OCI-LY3 (cell line): ENCODE results near the gene NFKB2.

Experiments
- H2AFZ ChIP-seq: fragments of 200-600, 300-600 bp; shearing (Covaris generic); 2 replicates; pipeline ENCODE4 v1.6.0; 2014; ENCODE audit warnings: antibody characterized with exemption, low read depth, low read length
- H3K27ac ChIP-seq: fragments of 200-600, 300-600 bp; sonication (generic); 2 replicates; pipeline ENCODE4 v1.5.1; 2014; ENCODE audit warnings: mild to moderate bottlenecking, low read length, moderate library complexity, mixed read lengths
- H3K27me3 ChIP-seq: fragments of 200-600, 300-600 bp; sonication (generic); 2 replicates; pipeline ENCODE4 v1.6.1; 2014; ENCODE audit warnings: low read depth, low read length, mixed read lengths
- H3K36me3 ChIP-seq: fragments of 200-600, 300-600 bp; sonication (generic); replicated peaks from 2 replicates; pipeline ENCODE3; 2014; ENCODE audit warnings: low read depth, low read length, mixed read lengths
- H3K4me1 ChIP-seq: fragments of 300-600, 200-600 bp; sonication (generic); 2 replicates; pipeline ENCODE4 v1.6.1; 2014; ENCODE audit warnings: low read length, mixed read lengths
- H3K4me2 ChIP-seq: fragments of 200-600, 300-600 bp; sonication (generic); 2 replicates; pipeline ENCODE4 v1.6.1; 2014; ENCODE audit warnings: low read length, mixed read lengths
- H3K4me3 ChIP-seq: fragments of 300-600, 200-600 bp; sonication (generic); 2 replicates; pipeline ENCODE4 v1.5.1; 2014; ENCODE audit warnings: antibody characterized with exemption, mild to moderate bottlenecking, low read length, moderate library complexity
- H3K79me2 ChIP-seq: fragments of 300-600, 200-600 bp; shearing (Covaris generic); 2 replicates; pipeline ENCODE4 v1.6.1; 2014; ENCODE audit warnings: mild to moderate bottlenecking, low read length, mixed read lengths
- H3K9ac ChIP-seq: fragments of 300-600, 200-600 bp; shearing (Covaris generic); 2 replicates; pipeline ENCODE4 v1.6.0; 2014; ENCODE audit warnings: mild to moderate bottlenecking, low read length, moderate library complexity
- H3K9me3 ChIP-seq: fragments of 200-600, 300-600 bp; shearing (Covaris generic); 2 replicates; pipeline ENCODE4 v1.6.1; 2014; ENCODE audit warnings: low read length, mixed read lengths; ENCODE audit not compliant: insufficient read depth
- H4K20me1 ChIP-seq: fragments of 200-600, 300-600 bp; sonication (generic); 2 replicates; pipeline ENCODE4 v1.6.1; 2016; ENCODE audit warnings: low read length, mixed read lengths; ENCODE audit not compliant: insufficient read depth
- EZH2phosphoT487 ChIP-seq: fragments of 200-600 bp; shearing (Covaris generic); IDR thresholded peaks from 2 replicates; pipeline ENCODE4 v1.6.1; 2018; ENCODE audit warnings: antibody characterized with exemption, mixed run types, low read depth
- TF ChIP-seq, protein P1 (sequence below): fragments of 200-600, 300-600 bp; sonication (generic); IDR thresholded peaks from 2 replicates; pipeline ENCODE4 v1.5.1; 2014; ENCODE audit warnings: antibody characterized with exemption, low read length, low read depth

Gene NFKB2

GRCh38 chr10:102406815-102407214 is 11.3 kb downstream of the NFKB2 start:
- Histone ChIP-seq H3K27ac (no peak overlapping the region), H3K27me3 (no peaks in the 10 kb centered on the region), H2AFZ (no peak overlapping the region), H3K4me2 (no peak overlapping the region), H3K4me1 (peaks cover 24% of the 10 kb centered on the region), H3K79me2 (no peaks in the 10 kb centered on the region), H3K9me3 (no peaks in the 10 kb centered on the region), H4K20me1 (no peaks in the 10 kb centered on the region), H3K9ac (no peak overlapping the region), H3K4me3 (no peak overlapping the region), H3K36me3 (no peaks in the 10 kb centered on the region)
- TF ChIP-seq, protein P1, sequence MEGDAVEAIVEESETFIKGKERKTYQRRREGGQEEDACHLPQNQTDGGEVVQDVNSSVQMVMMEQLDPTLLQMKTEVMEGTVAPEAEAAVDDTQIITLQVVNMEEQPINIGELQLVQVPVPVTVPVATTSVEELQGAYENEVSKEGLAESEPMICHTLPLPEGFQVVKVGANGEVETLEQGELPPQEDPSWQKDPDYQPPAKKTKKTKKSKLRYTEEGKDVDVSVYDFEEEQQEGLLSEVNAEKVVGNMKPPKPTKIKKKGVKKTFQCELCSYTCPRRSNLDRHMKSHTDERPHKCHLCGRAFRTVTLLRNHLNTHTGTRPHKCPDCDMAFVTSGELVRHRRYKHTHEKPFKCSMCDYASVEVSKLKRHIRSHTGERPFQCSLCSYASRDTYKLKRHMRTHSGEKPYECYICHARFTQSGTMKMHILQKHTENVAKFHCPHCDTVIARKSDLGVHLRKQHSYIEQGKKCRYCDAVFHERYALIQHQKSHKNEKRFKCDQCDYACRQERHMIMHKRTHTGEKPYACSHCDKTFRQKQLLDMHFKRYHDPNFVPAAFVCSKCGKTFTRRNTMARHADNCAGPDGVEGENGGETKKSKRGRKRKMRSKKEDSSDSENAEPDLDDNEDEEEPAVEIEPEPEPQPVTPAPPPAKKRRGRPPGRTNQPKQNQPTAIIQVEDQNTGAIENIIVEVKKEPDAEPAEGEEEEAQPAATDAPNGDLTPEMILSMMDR: no peak

- TF ChIP-seq, protein P1: no peak
- no peak for TF ChIP-seq EZH2phosphoT487
Measured at GRCh38 chr10:102407425-102408130, 12.1 kb downstream of the NFKB2 start.

DNA sequence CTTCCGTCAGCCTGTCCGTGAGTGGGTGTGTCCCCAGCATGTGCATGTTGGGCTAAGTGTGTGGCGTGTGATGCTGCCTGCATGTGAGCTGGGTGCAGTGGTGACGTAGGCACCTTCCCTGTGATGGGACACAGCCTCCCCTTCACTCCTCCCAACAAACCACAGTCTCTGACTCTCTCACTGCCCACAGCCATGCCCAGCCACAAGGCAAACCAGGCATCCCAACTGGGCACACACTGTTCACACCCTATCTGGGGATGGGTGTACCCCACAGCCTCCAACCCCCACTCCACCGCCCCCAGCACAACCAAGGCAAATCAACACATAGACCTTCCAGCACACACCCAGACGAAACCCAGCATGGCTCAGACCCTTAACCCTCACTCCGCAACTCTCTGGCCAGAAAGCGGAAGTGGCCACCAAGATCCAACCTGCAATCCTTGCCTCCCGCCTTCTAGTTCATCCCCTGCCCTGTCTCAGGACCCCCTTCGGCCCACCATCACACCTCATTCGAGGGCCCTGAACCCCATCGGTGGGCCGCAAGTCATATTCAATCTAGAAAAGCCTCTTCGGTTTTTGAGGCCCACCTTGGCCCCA is 12.7 kb downstream of the NFKB2 start:
- Histone ChIP-seq H4K20me1 (no peaks in the 10 kb centered on the region), H3K79me2 (no peaks in the 10 kb centered on the region), H3K36me3 (no peaks in the 10 kb centered on the region), H3K4me1 (peaks cover 33% of the 10 kb centered on the region), H2AFZ (no peak overlapping the region), H3K4me2 (peak overlapping the region; percentile 59), H3K27ac (no peak overlapping the region), H3K4me3 (peak overlapping the region; percentile 81), H3K9ac (no peak overlapping the region; the same call in 1 of the 2 replicates), H3K9me3 (no peaks in the 10 kb centered on the region), H3K27me3 (no peaks in the 10 kb centered on the region)
- TF ChIP-seq, protein P1: no peak
- TF ChIP-seq EZH2phosphoT487: no peak

More at GRCh38 chr10:102407425-102408130, 12.1 kb downstream of the NFKB2 start:
- Histone ChIP-seq H4K20me1 (no peaks in the 10 kb centered on the region), H3K4me2 (peak overlapping the region; percentile 59; the same call in 1 of the 2 replicates), H3K27ac (no peak overlapping the region), H3K4me1 (peaks cover 30% of the 10 kb centered on the region), H3K27me3 (no peaks in the 10 kb centered on the region), H3K9me3 (no peaks in the 10 kb centered on the region), H3K4me3 (no peak overlapping the region), H3K36me3 (no peaks in the 10 kb centered on the region), H3K9ac (no peak overlapping the region), H2AFZ (no peak overlapping the region), H3K79me2 (no peaks in the 10 kb centered on the region)

DNA sequence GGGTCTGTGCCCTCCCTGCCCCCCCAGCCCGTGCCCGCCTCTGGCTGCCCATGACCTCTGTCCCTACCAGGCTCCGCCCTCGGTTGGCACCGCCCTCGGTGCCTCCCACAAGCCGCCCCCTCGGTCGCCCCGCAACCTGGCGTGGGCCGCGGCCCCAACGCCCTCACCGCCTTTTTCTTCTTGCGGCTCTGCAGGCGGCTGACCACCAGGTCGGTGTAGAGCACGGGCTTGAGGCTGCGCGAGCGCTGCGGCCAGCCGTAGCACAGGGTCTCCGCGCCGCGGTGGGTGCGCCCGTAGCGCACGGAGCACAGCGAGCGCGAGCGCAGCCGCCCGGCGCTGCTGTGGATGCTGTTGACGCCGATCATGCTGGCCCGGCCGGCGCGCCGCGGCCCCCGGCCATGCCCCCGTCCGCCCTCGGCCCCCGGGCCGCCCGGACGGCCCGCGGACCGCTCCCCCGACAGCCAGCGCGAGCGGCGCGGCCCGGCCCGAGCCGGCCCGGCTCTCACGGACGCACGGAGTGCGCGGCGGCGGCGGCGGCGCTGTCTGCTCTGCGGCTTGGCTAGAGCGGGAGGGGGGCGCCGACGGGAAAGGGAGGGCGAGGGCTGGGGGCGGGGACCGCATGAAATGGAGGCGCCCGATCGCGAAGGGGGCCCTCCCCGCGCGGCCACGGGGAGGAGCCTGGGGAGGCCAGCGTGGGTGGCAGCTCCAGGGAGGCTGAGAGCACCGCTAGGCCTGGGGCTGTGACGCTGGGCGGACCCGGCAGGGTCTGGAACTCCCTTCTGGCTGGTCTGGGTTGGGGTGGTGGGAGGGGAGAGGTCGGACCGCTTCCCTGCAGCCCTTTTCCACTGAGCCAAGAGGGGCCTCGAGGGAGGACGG is 13.5 kb downstream of the NFKB2 start:
- H3K9me3 ChIP-seq: no peaks in the 10 kb centered on the region
- H3K27me3 ChIP-seq: no peaks in the 10 kb centered on the region
- H3K27ac ChIP-seq: no peak overlapping the region
- H3K4me2 ChIP-seq: peak overlapping the region; percentile 88
- no peaks in the 10 kb centered on the region for H4K20me1 ChIP-seq
- H3K36me3 ChIP-seq: no peaks in the 10 kb centered on the region
- TF ChIP-seq, protein P1: no peak
- no peak for TF ChIP-seq EZH2phosphoT487
- H3K4me3 ChIP-seq: peak overlapping the region; percentile 87
- peak overlapping the region; percentile 77; the same call in 1 of the 2 replicates for H3K9ac ChIP-seq
- H3K79me2 ChIP-seq: no peaks in the 10 kb centered on the region
- H2AFZ ChIP-seq: no peak overlapping the region
- peaks cover 26% of the 10 kb centered on the region for H3K4me1 ChIP-seq
